K562 (cell line): Measurements from ENCODE around the gene AKT1S1. TPM values are rescaled to one million over a fixed set of nuclear protein-coding genes. Genes with fewer than 3 reads are reported as not detected.

Experiments used
- ATAC-seq: fragments of 200-7000 bp; cut with Tn5 transposase; 3 replicates; pipeline ENCODE4 v1.9.1; 2020; ENCODE audit warnings: moderate library complexity
- BruUV-seq: library from RNA; stranded (reverse); fragments of 400-500 nt; replicated peaks from 2 replicates; lab custom pipeline; 2021; lab: Mats Ljungman, UMichigan
- CTCF ChIA-PET: fragments of 300-600 bp; formaldehyde crosslinking; extraction: SDS; loops from one replicate; lab custom pipeline; 2021; ENCODE audit warnings: low intra/inter-chr PET ratio; lab: Yijun Ruan, JAX
- POLR2A ChIA-PET: fragments of 300-600, 350-650 bp; sonication (Branson Sonifier 250); formaldehyde crosslinking; extraction: SDS; loops from one replicate; lab custom pipeline; 2021; ENCODE audit warnings: antibody characterized with exemption, inconsistent platforms; lab: Yijun Ruan, JAX
- DNase-seq, 4 experiments: peaks; one replicate each; pipeline versions ENCODE4 v3.0.0 to v3.0.0-alpha.2; 2011 to 2018; ENCODE audit warnings: low spot score in 3 of 4, mixed read lengths in 3 of 4; ENCODE audit errors: extremely low read depth in 1 of 4
- FAIRE-seq: peaks from 2 replicates; lab custom pipeline; 2011; peaks lifted over from hg19 to GRCh38; lab: Jason Lieb, UNC
- H2AFZ ChIP-seq: 2 replicates; pipeline ENCODE4 v1.6.0; 2011; ENCODE audit warnings: low read depth, low read length, control low read depth, inconsistent platforms
- H3K27ac ChIP-seq: fragments of 200-600 bp; 3 replicates; pipeline ENCODE4 v1.8.0; 2011; ENCODE audit warnings: low read depth, mild to moderate bottlenecking, control low read depth, inconsistent platforms, low read length, moderate library complexity, mixed read lengths; ENCODE audit errors: extremely low read depth
- H3K27me3 ChIP-seq, 2 experiments: fragments of 300-600 bp in 1 of 2; 2 replicates in 1 of 2; 3 replicates in 1 of 2; pipeline versions ENCODE4 v1.6.0 to v1.8.0; 2011; ENCODE audit warnings: inconsistent platforms in 2 of 2, low read length in 2 of 2, mild to moderate bottlenecking in 1 of 2, mixed read lengths in 1 of 2, moderate library complexity in 1 of 2; ENCODE audit not compliant: control insufficient read depth in 2 of 2, insufficient read depth in 2 of 2
- H3K36me3 ChIP-seq: fragments of 300-600 bp; 3 replicates; pipeline ENCODE4 v1.8.0; 2011; ENCODE audit warnings: mild to moderate bottlenecking, low read length, inconsistent platforms; ENCODE audit not compliant: control insufficient read depth, insufficient read depth
- H3K4me1 ChIP-seq, 2 experiments: fragments of 200-600 bp in 1 of 2; replicated peaks in 1 of 2; 2 replicates in 1 of 2; 3 replicates in 1 of 2; pipeline versions ENCODE4 v1.5.1 to v1.8.0; 2011; ENCODE audit warnings: inconsistent platforms in 2 of 2, low read length in 2 of 2, mild to moderate bottlenecking in 1 of 2, mixed read lengths in 1 of 2, moderate library complexity in 1 of 2; ENCODE audit not compliant: control insufficient read depth in 2 of 2, insufficient read depth in 2 of 2
- H3K4me2 ChIP-seq: 2 replicates; pipeline ENCODE4 v1.6.1; 2011; ENCODE audit warnings: low read length, control low read depth, inconsistent platforms, mixed read lengths; ENCODE audit not compliant: insufficient read depth
- H3K4me3 ChIP-seq: fragments of 200-600 bp; sonication (generic), shearing (Covaris generic); 2 replicates; pipeline ENCODE4 v1.5.1; 2016; ENCODE audit warnings: control low read depth, inconsistent platforms
- H3K79me2 ChIP-seq: fragments of 200-600 bp; 3 replicates; pipeline ENCODE4 v1.8.0; 2011; ENCODE audit warnings: low read length, inconsistent platforms; ENCODE audit not compliant: control insufficient read depth, insufficient read depth
- H3K9ac ChIP-seq, 2 experiments: 2 replicates each; pipeline versions ENCODE4 v1.6.0 to v1.6.1; 2011; ENCODE audit warnings: low read depth in 2 of 2, low read length in 2 of 2, control low read depth in 1 of 2, inconsistent platforms in 1 of 2, mild to moderate bottlenecking in 1 of 2, mixed read lengths in 1 of 2; ENCODE audit not compliant: insufficient read depth in 1 of 2
- H3K9me1 ChIP-seq: one replicate; pipeline ENCODE4 v1.6.0; 2011; ENCODE audit warnings: inconsistent platforms, mild to moderate bottlenecking, low read length, moderate library complexity; ENCODE audit not compliant: control insufficient read depth, insufficient read depth
- H3K9me3 ChIP-seq: replicated peaks from 2 replicates; pipeline ENCODE4 v1.5.1; 2011; ENCODE audit warnings: low read depth, low read length, inconsistent platforms; ENCODE audit not compliant: control insufficient read depth, insufficient read depth
- H4K20me1 ChIP-seq: replicated peaks from 2 replicates; pipeline ENCODE4 v1.6.1; 2011; ENCODE audit warnings: low read length, inconsistent platforms, mixed read lengths; ENCODE audit not compliant: control insufficient read depth, insufficient read depth
- E2F3 ChIP-seq: fragments of 250-450 bp; sonication (Bioruptor Pico); IDR thresholded peaks from 2 replicates; pipeline ENCODE4 v1.4.0; 2020; ENCODE audit warnings: mild to moderate bottlenecking
- GATAD2B ChIP-seq: fragments of 450-650 bp; IDR thresholded peaks from 2 replicates; pipeline ENCODE4 v1.6.1; 2017; ENCODE audit warnings: mild to moderate bottlenecking, borderline replicate concordance
- HMG20A ChIP-seq: fragments of 450-650 bp; formaldehyde crosslinking; conservative IDR thresholded peaks from 2 replicates; pipeline ENCODE4 v1.4.0; 2020; ENCODE audit warnings: mild to moderate bottlenecking, mixed read lengths
- KDM5B ChIP-seq: fragments of 200-600 bp; sonication (generic); IDR thresholded peaks from 2 replicates; pipeline ENCODE4 v1.6.1; 2012; ENCODE audit warnings: low read depth, mild to moderate bottlenecking, moderate library complexity, low read length, control low read depth, inconsistent platforms; ENCODE audit not compliant: insufficient replicate concordance
- MEF2D ChIP-seq: conservative IDR thresholded peaks from 2 replicates; pipeline ENCODE4 v1.6.1; 2016; ENCODE audit warnings: low read depth, missing genetic modification characterization, missing compliant biosample characterization
- PHF21A ChIP-seq: fragments of 450-650 bp; IDR thresholded peaks from 2 replicates; pipeline ENCODE4 v1.6.1; 2017; ENCODE audit warnings: low read depth, borderline replicate concordance
- POLR3A ChIP-seq: IDR thresholded peaks from 2 replicates; pipeline ENCODE4 v1.6.1; 2011; ENCODE audit warnings: borderline replicate concordance, mild to moderate bottlenecking, moderate library complexity; ENCODE audit not compliant: insufficient read length, insufficient read depth; ENCODE audit errors: extremely low read depth
- YY1 ChIP-seq, 3 experiments: IDR thresholded peaks; 2 replicates each; pipeline ENCODE4 v1.6.1; 2011; ENCODE audit warnings: low read length in 2 of 3, mild to moderate bottlenecking in 2 of 3, moderate library complexity in 2 of 3, borderline replicate concordance in 1 of 3, control low read depth in 1 of 3, low read depth in 1 of 3; ENCODE audit not compliant: insufficient read depth in 3 of 3, insufficient replicate concordance in 2 of 3, control insufficient read depth in 1 of 3, insufficient read length in 1 of 3; ENCODE audit errors: extremely low read depth in 1 of 3
- ZBTB34 ChIP-seq: fragments of 250-450 bp; sonication (Bioruptor Pico); IDR thresholded peaks from 2 replicates; pipeline ENCODE4 v1.8.0; 2021; ENCODE audit warnings: mild to moderate bottlenecking, moderate library complexity
- ZNF232 ChIP-seq: sonication (generic); formaldehyde crosslinking; IDR thresholded peaks from 2 replicates; pipeline ENCODE4 v1.8.0; 2022; ENCODE audit warnings: mild to moderate bottlenecking, missing genetic modification reagents
- ZNF561 ChIP-seq: fragments of 450-650 bp; formaldehyde crosslinking; conservative IDR thresholded peaks from 2 replicates; pipeline ENCODE4 v1.4.0; 2020; ENCODE audit warnings: mild to moderate bottlenecking, moderate library complexity
- ZNF583 ChIP-seq: fragments of 250-450 bp; sonication (Bioruptor Pico); IDR thresholded peaks from 2 replicates; pipeline ENCODE4 v1.4.0; 2020
- ZNF696 ChIP-seq: fragments of 250-450 bp; sonication (Bioruptor Pico); conservative IDR thresholded peaks from 2 replicates; pipeline ENCODE4 v1.4.0; 2020; ENCODE audit warnings: mild to moderate bottlenecking, moderate library complexity
- WGBS: fragments of 100-300 bp; shearing (Covaris generic); methylation state at CpG from one replicate; pipeline ENCODE4 v1.1.6; 2016; ENCODE audit warnings: low coverage, mixed read lengths; ENCODE audit not compliant: insufficient coverage; ENCODE audit errors: missing lambda C conversion rate; 5-methylcytosine and 5-hydroxymethylcytosine counted together
- in situ Hi-C: fragments of 300-500 bp; cut with MboI; formaldehyde crosslinking; loops from 4 replicates; pipeline ENCODE4 v1.15.0; 2018; ENCODE audit warnings: inconsistent platforms, mixed read lengths
- intact Hi-C: fragments of 100-400 bp; cut with micrococcal nuclease; formaldehyde crosslinking; loops from 2 replicates; pipeline ENCODE4 v1.14.2; 2022
- polyA plus RNA-seq, 8 experiments: library from polyadenylated mRNA; depleted of rRNA in 4 of 8; stranded (reverse) in 5 of 8; unstranded in 3 of 8; fragments of >200 nt; fragmentation: Nextera tagmentation in 2 of 8; fragmentation: Illumina TruSeq in 1 of 8; extraction: Ambion mirVana in 2 of 8; extraction: Trizol in 1 of 8; gene quantifications; 2 replicates each; pipeline versions ENCODE4 v1.2.1 to v1.2.3, GENCODE V29; 2011 to 2014; ENCODE audit warnings: inconsistent platforms in 1 of 8, missing spikeins in 1 of 8
- total RNA-seq, 7 experiments: library from RNA; depleted of rRNA in 6 of 7; stranded (reverse); fragments of >200 nt in 6 of 7; fragmentation: Illumina TruSeq in 2 of 7; extraction: Trizol in 2 of 7; gene quantifications; 2 replicates each; pipeline versions ENCODE4 v1.2.1 to v1.2.3, GENCODE V29; 2011 to 2021; ENCODE audit warnings: low replicate concordance in 1 of 7
- TF ChIP-seq, protein P1 (sequence below), 2 experiments: fragments of 250-450 bp in 1 of 2; fragments of 450-650 bp in 1 of 2; sonication (Bioruptor Pico) in 1 of 2; IDR thresholded peaks; 2 replicates each; pipeline versions ENCODE4 v1.6.1 to v1.8.0; 2016 to 2021; ENCODE audit warnings: mild to moderate bottlenecking in 2 of 2, moderate library complexity in 2 of 2, missing compliant biosample characterization in 1 of 2, missing genetic modification characterization in 1 of 2
- TF ChIP-seq, protein P2 (sequence below): IDR thresholded peaks from 2 replicates; pipeline ENCODE4 v1.6.1; 2014; ENCODE audit warnings: antibody characterized with exemption
- TF ChIP-seq, protein P3 (sequence below): sonication (generic); formaldehyde crosslinking; IDR thresholded peaks from 2 replicates; pipeline ENCODE4 v1.8.0; 2022; ENCODE audit warnings: missing genetic modification reagents, mild to moderate bottlenecking, borderline replicate concordance

AKT1S1 gene
- total and polyA plus RNA-seq, 9 of the 15 experiments (the other 6 are each of a cell fraction or from before 2014, with no cell fraction given), result 1.2 to 50.3 (median 17.1) TPM

DNA sequence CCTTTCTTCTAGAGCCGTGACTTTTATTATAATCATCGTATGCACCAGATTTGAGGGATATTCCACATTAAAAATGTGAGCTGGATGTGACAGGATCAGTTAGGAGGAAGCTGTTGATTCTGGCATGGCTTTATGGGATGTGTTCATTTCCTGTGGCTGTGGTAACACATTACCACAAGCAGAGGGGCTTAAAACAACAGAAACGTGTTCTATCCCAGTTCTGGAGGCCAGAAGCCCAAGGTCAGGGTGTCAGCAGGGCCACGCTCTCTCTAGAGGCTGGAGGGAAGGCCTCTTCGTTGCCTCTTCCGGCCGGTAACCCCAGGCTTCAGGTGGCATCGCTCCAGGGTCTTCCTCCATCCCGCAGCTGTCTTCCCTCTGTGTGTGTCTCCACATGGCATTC, 44.6 kb downstream of the AKT1S1 start:
- in situ Hi-C loops, result no loop called here
- TF ChIP-seq ZBTB34 (CRISPR knock-in tag), result no peak
- TF ChIP-seq E2F3 (CRISPR knock-in tag), result no peak
- TF ChIP-seq ZNF696 (CRISPR knock-in tag), result no peak
- no peak for TF ChIP-seq YY1 (IDR thresholded peaks at IDR 0.05; ENCODE audit: borderline replicate concordance in 1 of 3, control insufficient read depth in 1 of 3, extremely low read depth in 1 of 3, insufficient read depth in 3 of 3, insufficient read length in 1 of 3, insufficient replicate concordance in 2 of 3, low read depth in 1 of 3, low read length in 2 of 3)
- TF ChIP-seq POLR3A, result no peak
- no peak for TF ChIP-seq ZNF232
- TF ChIP-seq HMG20A (CRISPR knock-in tag), result no peak
- TF ChIP-seq ZNF561 (CRISPR knock-in tag), result no peak
- TF ChIP-seq ZNF583 (CRISPR knock-in tag), result no peak
- TF ChIP-seq, protein P1, sequence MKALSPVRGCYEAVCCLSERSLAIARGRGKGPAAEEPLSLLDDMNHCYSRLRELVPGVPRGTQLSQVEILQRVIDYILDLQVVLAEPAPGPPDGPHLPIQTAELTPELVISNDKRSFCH (CRISPR knock-in tag; IDR thresholded peaks at IDR 0.05), result no peak
- TF ChIP-seq, protein P1 (tag; IDR thresholded peaks at IDR 0.05), result no peak
- TF ChIP-seq PHF21A, result no peak
- TF ChIP-seq MEF2D (tag), result no peak
- no peak for TF ChIP-seq KDM5B
- TF ChIP-seq, protein P2, sequence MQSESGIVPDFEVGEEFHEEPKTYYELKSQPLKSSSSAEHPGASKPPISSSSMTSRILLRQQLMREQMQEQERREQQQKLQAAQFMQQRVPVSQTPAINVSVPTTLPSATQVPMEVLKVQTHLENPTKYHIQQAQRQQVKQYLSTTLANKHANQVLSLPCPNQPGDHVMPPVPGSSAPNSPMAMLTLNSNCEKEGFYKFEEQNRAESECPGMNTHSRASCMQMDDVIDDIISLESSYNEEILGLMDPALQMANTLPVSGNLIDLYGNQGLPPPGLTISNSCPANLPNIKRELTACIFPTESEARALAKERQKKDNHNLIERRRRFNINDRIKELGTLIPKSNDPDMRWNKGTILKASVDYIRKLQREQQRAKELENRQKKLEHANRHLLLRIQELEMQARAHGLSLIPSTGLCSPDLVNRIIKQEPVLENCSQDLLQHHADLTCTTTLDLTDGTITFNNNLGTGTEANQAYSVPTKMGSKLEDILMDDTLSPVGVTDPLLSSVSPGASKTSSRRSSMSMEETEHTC, result no peak
- no peak for TF ChIP-seq GATAD2B
- TF ChIP-seq, protein P3, sequence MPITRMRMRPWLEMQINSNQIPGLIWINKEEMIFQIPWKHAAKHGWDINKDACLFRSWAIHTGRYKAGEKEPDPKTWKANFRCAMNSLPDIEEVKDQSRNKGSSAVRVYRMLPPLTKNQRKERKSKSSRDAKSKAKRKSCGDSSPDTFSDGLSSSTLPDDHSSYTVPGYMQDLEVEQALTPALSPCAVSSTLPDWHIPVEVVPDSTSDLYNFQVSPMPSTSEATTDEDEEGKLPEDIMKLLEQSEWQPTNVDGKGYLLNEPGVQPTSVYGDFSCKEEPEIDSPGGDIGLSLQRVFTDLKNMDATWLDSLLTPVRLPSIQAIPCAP (CRISPR knock-in tag), result no peak

More for the DNA sequence above, 44.6 kb downstream of the AKT1S1 start:
- intact Hi-C loops, result no loop called here
- Histone ChIP-seq H3K9me1 (peaks cover under 1% of the 10 kb centered on the region), H3K36me3 (peaks cover 95% of the 10 kb centered on the region), H4K20me1 (no peaks in the 10 kb centered on the region), H3K27ac (no peak overlapping the region; the same call in 2 of the 3 replicates), H3K4me2 (no peak overlapping the region), H3K9me3 (no peaks in the 10 kb centered on the region), H3K9ac (no peak overlapping the region), H3K4me3 (no peak overlapping the region), H2AFZ (no peak overlapping the region), H3K27me3 (no peaks in the 10 kb centered on the region), H3K4me1 (peaks cover 0 to 20% of the 10 kb centered on the region in 2 experiments; a peak in 1 of 5 replicates), H3K79me2 (no peaks in the 10 kb centered on the region)
- 83% methylated on average over 9 of the region's 9 CpGs for WGBS
- DNase-seq (no peak), FAIRE-seq (no peak), ATAC-seq (no peak)
- ChIA-PET CTCF (no interaction called here), POLR2A (interaction anchor here (0.8 kb wide), 1 partner anchor 978 kb away, joined by 4 read pairs; no protein-coding TSS in a partner anchor)
- no TSS peak for BruUV-seq
